HepG2 (cell line): Measurements from ENCODE around the gene ADRA2A. TPM values are rescaled to one million over a fixed set of nuclear protein-coding genes. Genes with fewer than 3 reads are reported as not detected.

Experiments used
- ATAC-seq: fragments of 200-7000 bp; cut with Tn5 transposase; 3 replicates; pipeline ENCODE4 v1.9.1; 2020; ENCODE audit warnings: mild to moderate bottlenecking, moderate library complexity
- BruUV-seq: library from RNA; stranded (reverse); fragments of 400-500 nt; replicated peaks from 2 replicates; lab custom pipeline; 2021; lab: Mats Ljungman, UMichigan
- CTCF ChIA-PET: fragments of 300-600 bp; formaldehyde crosslinking; extraction: SDS; loops from one replicate; lab custom pipeline; 2021; ENCODE audit warnings: low total read pairs, inconsistent platforms, low intra/inter-chr PET ratio; lab: Yijun Ruan, JAX
- POLR2A ChIA-PET: fragments of 350-600 bp; sonication (Branson Sonifier 250); formaldehyde crosslinking; loops from one replicate; lab custom pipeline; 2020; ENCODE audit warnings: antibody characterized with exemption, inconsistent platforms; lab: Yijun Ruan, JAX
- DNase-seq: peaks from one replicate; pipeline ENCODE4 v3.0.0-alpha.2; 2015; ENCODE audit warnings: low spot score
- FAIRE-seq: peaks from 3 replicates; lab custom pipeline; 2011; peaks lifted over from hg19 to GRCh38; lab: Jason Lieb, UNC
- H2AFZ ChIP-seq: one replicate; pipeline ENCODE4 v1.6.1; 2011; ENCODE audit warnings: low read length, inconsistent platforms
- H3K27ac ChIP-seq: fragments of 300-600 bp; 3 replicates; pipeline ENCODE4 v1.8.0; 2011; ENCODE audit warnings: mixed run types, mild to moderate bottlenecking, mixed read lengths, low read length, inconsistent platforms; ENCODE audit not compliant: insufficient read depth; ENCODE audit errors: extremely low read length
- H3K27me3 ChIP-seq, 2 experiments: fragments of 200-600 bp in 1 of 2; 2 replicates in 1 of 2; 3 replicates in 1 of 2; pipeline versions ENCODE4 v1.6.0 to v1.8.0; 2011; ENCODE audit warnings: low read length in 2 of 2, mild to moderate bottlenecking in 2 of 2, moderate library complexity in 2 of 2, inconsistent platforms in 1 of 2; ENCODE audit not compliant: insufficient read depth in 2 of 2, control insufficient read depth in 1 of 2
- H3K36me3 ChIP-seq, 2 experiments: fragments of 200-600 bp in 1 of 2; replicated peaks in 1 of 2; 2 replicates in 1 of 2; 3 replicates in 1 of 2; pipeline versions ENCODE4 v1.5.1 to v1.8.0; 2011; ENCODE audit warnings: low read length in 2 of 2, inconsistent platforms in 1 of 2; ENCODE audit not compliant: insufficient read depth in 2 of 2, control insufficient read depth in 1 of 2
- H3K4me1 ChIP-seq: 2 replicates; pipeline ENCODE4 v1.5.1; 2012; ENCODE audit warnings: low read length, inconsistent platforms; ENCODE audit not compliant: insufficient read depth
- H3K4me2 ChIP-seq: 2 replicates; pipeline ENCODE4 v1.6.0; 2011; ENCODE audit warnings: low read depth, low read length, inconsistent platforms
- H3K4me3 ChIP-seq, 3 experiments: fragments of 200-600 bp in 1 of 3; sonication (generic), shearing (Covaris generic) in 1 of 3; replicated peaks in 1 of 3; 2 replicates each; pipeline ENCODE4 v1.5.1; 2011 to 2016; ENCODE audit warnings: low read length in 3 of 3, inconsistent platforms in 2 of 3, low read depth in 2 of 3, mild to moderate bottlenecking in 2 of 3, control low read depth in 1 of 3, mixed read lengths in 1 of 3; ENCODE audit not compliant: insufficient read depth in 1 of 3
- H3K79me2 ChIP-seq: one replicate; pipeline ENCODE4 v1.6.1; 2011; ENCODE audit warnings: low read length, inconsistent platforms; ENCODE audit not compliant: insufficient read depth
- H3K9ac ChIP-seq: 2 replicates; pipeline ENCODE4 v1.6.0; 2011; ENCODE audit warnings: mild to moderate bottlenecking, low read depth, low read length, inconsistent platforms; ENCODE audit not compliant: insufficient read depth
- H3K9me3 ChIP-seq: 2 replicates; pipeline ENCODE4 v1.5.1; 2012; ENCODE audit warnings: mild to moderate bottlenecking, low read length
- H4K20me1 ChIP-seq: 2 replicates; pipeline ENCODE4 v1.6.0; 2011; ENCODE audit warnings: inconsistent platforms, mild to moderate bottlenecking, low read length, moderate library complexity; ENCODE audit not compliant: insufficient read depth
- SKIL ChIP-seq: sonication (generic); formaldehyde crosslinking; IDR thresholded peaks from 2 replicates; pipeline ENCODE4 v1.8.0; 2022; ENCODE audit warnings: missing genetic modification reagents, mild to moderate bottlenecking, moderate library complexity, borderline replicate concordance
- TFDP2 ChIP-seq: sonication (generic); formaldehyde crosslinking; IDR thresholded peaks from 2 replicates; pipeline ENCODE4 v1.4.0; 2020; ENCODE audit warnings: missing genetic modification reagents
- ZFAT ChIP-seq: sonication (generic); formaldehyde crosslinking; conservative IDR thresholded peaks from 2 replicates; pipeline ENCODE4 v1.8.1; 2023; ENCODE audit warnings: missing genetic modification reagents, inconsistent platforms
- ZNF558 ChIP-seq: sonication (generic); formaldehyde crosslinking; IDR thresholded peaks from 2 replicates; pipeline ENCODE4 v1.9.0; 2022; ENCODE audit warnings: mild to moderate bottlenecking, missing genetic modification reagents, borderline replicate concordance
- in situ Hi-C: cut with HindIII; loops from 2 replicates; pipeline ENCODE4 v1.10.0; 2017; ENCODE audit warnings: low pct_unique_long_range_greater_than_20kb; ENCODE audit not compliant: extremely low pct_ligation_motif_present
- intact Hi-C: fragments of 100-400 bp; cut with micrococcal nuclease; formaldehyde crosslinking; loops from one replicate; pipeline ENCODE4 v1.10.0; 2022; ENCODE audit not compliant: unreplicated experiment
- polyA plus RNA-seq, 8 experiments: library from polyadenylated mRNA; depleted of rRNA in 3 of 8; stranded (reverse) in 7 of 8; unstranded in 1 of 8; fragments of >200 nt; fragmentation: Illumina TruSeq in 4 of 8; extraction: Trizol in 4 of 8; gene quantifications; 2 replicates each; pipeline versions ENCODE4 v1.2.1 to v1.2.3, GENCODE V29; 2011 to 2016; ENCODE audit warnings: low read depth in 4 of 8, missing spikeins in 1 of 8, mixed read lengths in 1 of 8; ENCODE audit not compliant: insufficient read depth in 1 of 8
- total RNA-seq, 5 experiments: library from RNA; depleted of rRNA; stranded (reverse); fragments of >200 nt; fragmentation: Illumina TruSeq; extraction: Trizol; gene quantifications; 2 replicates each; pipeline ENCODE4 v1.2.3, GENCODE V29; 2016; ENCODE audit warnings: low read depth in 1 of 5
- TF ChIP-seq, protein P1 (sequence below): sonication (generic); formaldehyde crosslinking; IDR thresholded peaks from 2 replicates; pipeline ENCODE4 v1.8.0; 2022; ENCODE audit warnings: mild to moderate bottlenecking, missing genetic modification reagents, moderate library complexity

The ADRA2A gene
- total and polyA plus RNA-seq, 2 of the 13 experiments (the other 11 are each of a cell fraction or from before 2014, with no cell fraction given) = 0.01 TPM; not detected in 1

- H3K9ac ChIP-seq = no peak overlapping the region
- DNase-seq = no peak
- no peaks in the 10 kb centered on the region for H3K4me1 ChIP-seq
- H2AFZ ChIP-seq = no peak overlapping the region
- no peaks in the 10 kb centered on the region for H3K9me3 ChIP-seq
- TF ChIP-seq SKIL (CRISPR knock-in tag) = no peak
- TF ChIP-seq, protein P1, sequence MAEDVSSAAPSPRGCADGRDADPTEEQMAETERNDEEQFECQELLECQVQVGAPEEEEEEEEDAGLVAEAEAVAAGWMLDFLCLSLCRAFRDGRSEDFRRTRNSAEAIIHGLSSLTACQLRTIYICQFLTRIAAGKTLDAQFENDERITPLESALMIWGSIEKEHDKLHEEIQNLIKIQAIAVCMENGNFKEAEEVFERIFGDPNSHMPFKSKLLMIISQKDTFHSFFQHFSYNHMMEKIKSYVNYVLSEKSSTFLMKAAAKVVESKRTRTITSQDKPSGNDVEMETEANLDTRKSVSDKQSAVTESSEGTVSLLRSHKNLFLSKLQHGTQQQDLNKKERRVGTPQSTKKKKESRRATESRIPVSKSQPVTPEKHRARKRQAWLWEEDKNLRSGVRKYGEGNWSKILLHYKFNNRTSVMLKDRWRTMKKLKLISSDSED (CRISPR knock-in tag) = no peak
- TF ChIP-seq ZNF558 (CRISPR knock-in tag) = no peak
- TF ChIP-seq TFDP2 (CRISPR knock-in tag) = no peak
- TF ChIP-seq ZFAT = no peak
- no peak overlapping the region for H3K27ac ChIP-seq
- H3K79me2 ChIP-seq = no peaks in the 10 kb centered on the region
- no peak overlapping the region for H3K4me2 ChIP-seq
- ChIA-PET CTCF (no interaction called here), POLR2A (no interaction called here)
- no peak for FAIRE-seq
- no peaks in the 10 kb centered on the region for H4K20me1 ChIP-seq
- no peak overlapping the region for H3K4me3 ChIP-seq
- no peak for ATAC-seq
- BruUV-seq = no TSS peak
- intact Hi-C loops (no loop called here), in situ Hi-C loops (no loop called here)
- H3K27me3 ChIP-seq = 0 out of 5 replicates have a peak, but pooled peaks cover 0 to 1% of the 10 kb centered on the region in 2 experiments
- H3K36me3 ChIP-seq = no peaks in the 10 kb centered on the region
These were observed 45.3 kb downstream of the ADRA2A start for GRCh38 chr10:111122127-111122526.
